MM.1S (cell line): ENCODE results near the gene JSRP1.

Experiments
- DNase-seq: peaks from one replicate; pipeline ENCODE4 v3.0.0-alpha.2; 2015
- H2AFZ ChIP-seq: fragments of 300-600 bp; sonication (generic); 2 replicates; pipeline ENCODE4 v1.6.0; 2016; ENCODE audit warnings: antibody characterized with exemption, low read length
- H3F3A ChIP-seq: fragments of 300-600 bp; sonication (generic); 2 replicates; pipeline ENCODE4 v1.6.1; 2016; ENCODE audit warnings: mild to moderate bottlenecking, antibody characterized with exemption, low read length, moderate library complexity, mixed read lengths; ENCODE audit not compliant: insufficient read depth
- H3K27ac ChIP-seq: fragments of 300-600 bp; sonication (generic); 2 replicates; pipeline ENCODE4 v1.5.1; 2016; ENCODE audit warnings: mild to moderate bottlenecking, low read length
- H3K27me3 ChIP-seq: fragments of 300-600 bp; sonication (generic); replicated peaks from 2 replicates; pipeline ENCODE4 v1.6.0; 2016; ENCODE audit warnings: low read length; ENCODE audit not compliant: insufficient read depth
- H3K36me3 ChIP-seq: fragments of 300-600 bp; sonication (generic); replicated peaks from 2 replicates; pipeline ENCODE4 v1.6.1; 2016; ENCODE audit warnings: mild to moderate bottlenecking, low read length, mixed read lengths; ENCODE audit not compliant: insufficient read depth
- H3K4me1 ChIP-seq: fragments of 300-600 bp; sonication (generic); 2 replicates; pipeline ENCODE4 v1.6.1; 2016; ENCODE audit warnings: low read length, mixed read lengths
- H3K4me2 ChIP-seq: fragments of 300-600 bp; sonication (generic); 2 replicates; pipeline ENCODE4 v1.6.0; 2016; ENCODE audit warnings: low read depth, low read length
- H3K4me3 ChIP-seq: fragments of 300-600 bp; sonication (generic); 2 replicates; pipeline ENCODE4 v1.5.1; 2016; ENCODE audit warnings: low read length, mixed read lengths
- H3K79me2 ChIP-seq: fragments of 300-600 bp; sonication (generic); 2 replicates; pipeline ENCODE4 v1.6.1; 2016; ENCODE audit warnings: mixed run types, low read length, mixed read lengths
- H3K9ac ChIP-seq: fragments of 300-600 bp; sonication (generic); 2 replicates; pipeline ENCODE4 v1.6.1; 2016; ENCODE audit warnings: low read length, mixed read lengths
- H3K9me2 ChIP-seq: fragments of 300-600 bp; sonication (generic); replicated peaks from 2 replicates; pipeline ENCODE4 v1.6.1; 2016; ENCODE audit warnings: mild to moderate bottlenecking, low read length, mixed read lengths; ENCODE audit not compliant: insufficient read depth
- H3K9me3 ChIP-seq: fragments of 300-600 bp; sonication (generic); replicated peaks from 2 replicates; pipeline ENCODE4 v1.6.1; 2016; ENCODE audit warnings: mild to moderate bottlenecking, low read length, mixed read lengths; ENCODE audit not compliant: insufficient read depth
- H4K20me1 ChIP-seq: fragments of 300-600 bp; sonication (generic); 2 replicates; pipeline ENCODE4 v1.6.1; 2016; ENCODE audit warnings: mild to moderate bottlenecking, low read length, moderate library complexity, mixed read lengths; ENCODE audit not compliant: insufficient read depth
- EZH2 ChIP-seq: fragments of 300-600 bp; sonication (generic); optimal IDR thresholded peaks from 2 replicates; pipeline ENCODE3; 2017; ENCODE audit warnings: low read depth, mild to moderate bottlenecking, antibody characterized with exemption, low read length, mixed read lengths
- EZH2phosphoT487 ChIP-seq: fragments of 300-600 bp; sonication (generic); IDR thresholded peaks from 2 replicates; pipeline ENCODE4 v1.6.1; 2018; ENCODE audit warnings: antibody characterized with exemption, low read length
- TF ChIP-seq, protein P1 (sequence below): fragments of 300-600 bp; sonication (generic); IDR thresholded peaks from 2 replicates; pipeline ENCODE4 v1.5.1; 2016; ENCODE audit warnings: antibody characterized with exemption, low read length, mixed read lengths

Gene JSRP1

DNA sequence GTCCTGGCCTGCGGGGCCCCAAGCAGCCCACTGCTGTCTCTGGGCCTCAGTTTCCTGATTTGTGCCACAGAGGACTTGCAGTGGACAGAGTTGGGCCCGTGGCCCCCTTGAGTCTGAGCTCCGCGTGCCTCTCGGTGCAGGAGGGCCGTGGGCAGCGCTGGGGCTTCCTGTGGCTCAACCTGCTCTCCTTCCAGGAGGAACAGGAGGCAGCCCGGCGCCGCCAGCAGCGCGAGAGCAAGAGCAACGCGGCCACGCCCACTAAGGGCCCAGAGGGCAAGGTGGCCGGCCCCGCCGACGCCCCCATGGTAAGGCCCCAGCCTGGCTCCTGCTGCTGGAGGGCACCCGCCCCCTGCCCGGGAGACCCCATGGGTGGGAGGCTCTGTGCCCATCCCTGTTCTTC lies 46.0 kb downstream of the JSRP1 start:
- Histone ChIP-seq H3K9me3 (no peaks in the 10 kb centered on the region), H3K4me1 (no peaks in the 10 kb centered on the region), H3K36me3 (peaks cover 30% of the 10 kb centered on the region; the same call in 1 of the 2 replicates), H3K79me2 (peaks cover 50% of the 10 kb centered on the region), H3K9ac (no peak overlapping the region), H3K4me2 (no peak overlapping the region), H3F3A (no peaks in the 10 kb centered on the region), H4K20me1 (no peaks in the 10 kb centered on the region), H3K9me2 (no peaks in the 10 kb centered on the region), H2AFZ (no peak overlapping the region), H3K4me3 (no peak overlapping the region), H3K27me3 (no peaks in the 10 kb centered on the region), H3K27ac (no peak overlapping the region)
- TF ChIP-seq EZH2phosphoT487: no peak
- no peak for TF ChIP-seq EZH2
- TF ChIP-seq, protein P1, sequence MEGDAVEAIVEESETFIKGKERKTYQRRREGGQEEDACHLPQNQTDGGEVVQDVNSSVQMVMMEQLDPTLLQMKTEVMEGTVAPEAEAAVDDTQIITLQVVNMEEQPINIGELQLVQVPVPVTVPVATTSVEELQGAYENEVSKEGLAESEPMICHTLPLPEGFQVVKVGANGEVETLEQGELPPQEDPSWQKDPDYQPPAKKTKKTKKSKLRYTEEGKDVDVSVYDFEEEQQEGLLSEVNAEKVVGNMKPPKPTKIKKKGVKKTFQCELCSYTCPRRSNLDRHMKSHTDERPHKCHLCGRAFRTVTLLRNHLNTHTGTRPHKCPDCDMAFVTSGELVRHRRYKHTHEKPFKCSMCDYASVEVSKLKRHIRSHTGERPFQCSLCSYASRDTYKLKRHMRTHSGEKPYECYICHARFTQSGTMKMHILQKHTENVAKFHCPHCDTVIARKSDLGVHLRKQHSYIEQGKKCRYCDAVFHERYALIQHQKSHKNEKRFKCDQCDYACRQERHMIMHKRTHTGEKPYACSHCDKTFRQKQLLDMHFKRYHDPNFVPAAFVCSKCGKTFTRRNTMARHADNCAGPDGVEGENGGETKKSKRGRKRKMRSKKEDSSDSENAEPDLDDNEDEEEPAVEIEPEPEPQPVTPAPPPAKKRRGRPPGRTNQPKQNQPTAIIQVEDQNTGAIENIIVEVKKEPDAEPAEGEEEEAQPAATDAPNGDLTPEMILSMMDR: no peak
- DNase-seq: no peak

DNA sequence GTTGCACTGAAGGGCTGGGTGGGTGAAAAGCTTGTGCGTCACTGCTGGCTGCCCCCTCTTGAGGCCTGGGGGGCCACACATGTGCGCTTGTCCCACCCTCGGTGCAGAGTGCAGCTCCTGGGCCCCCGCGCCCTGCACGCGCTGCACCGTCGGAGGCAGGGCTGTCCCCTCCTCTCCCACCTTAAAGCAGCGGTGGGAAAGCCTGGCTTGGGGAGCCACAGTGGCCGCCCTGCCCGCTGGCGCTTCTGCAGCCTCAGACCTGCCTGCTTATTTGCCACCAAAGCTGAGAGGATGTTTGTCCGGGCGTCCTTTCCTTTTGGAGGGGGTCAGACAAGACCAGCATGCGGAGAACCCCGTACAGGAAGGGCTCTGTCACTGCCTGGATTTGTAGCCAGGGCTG lies 46.8 kb downstream of the JSRP1 start:
- DNase-seq: no peak
- no peak overlapping the region for H3K9ac ChIP-seq
- H2AFZ ChIP-seq: no peak overlapping the region
- H3K27me3 ChIP-seq: no peaks in the 10 kb centered on the region
- no peaks in the 10 kb centered on the region for H3F3A ChIP-seq
- no peaks in the 10 kb centered on the region for H3K4me1 ChIP-seq
- peaks cover 22% of the 10 kb centered on the region; the same call in 1 of the 2 replicates for H3K36me3 ChIP-seq
- H3K4me3 ChIP-seq: no peak overlapping the region
- H3K9me2 ChIP-seq: no peaks in the 10 kb centered on the region
- no peaks in the 10 kb centered on the region for H4K20me1 ChIP-seq
- H3K27ac ChIP-seq: no peak overlapping the region
- peaks cover 53% of the 10 kb centered on the region for H3K79me2 ChIP-seq
- no peaks in the 10 kb centered on the region for H3K9me3 ChIP-seq
- TF ChIP-seq, protein P1: no peak
- TF ChIP-seq EZH2phosphoT487: no peak
- TF ChIP-seq EZH2: no peak
- no peak overlapping the region for H3K4me2 ChIP-seq

DNA sequence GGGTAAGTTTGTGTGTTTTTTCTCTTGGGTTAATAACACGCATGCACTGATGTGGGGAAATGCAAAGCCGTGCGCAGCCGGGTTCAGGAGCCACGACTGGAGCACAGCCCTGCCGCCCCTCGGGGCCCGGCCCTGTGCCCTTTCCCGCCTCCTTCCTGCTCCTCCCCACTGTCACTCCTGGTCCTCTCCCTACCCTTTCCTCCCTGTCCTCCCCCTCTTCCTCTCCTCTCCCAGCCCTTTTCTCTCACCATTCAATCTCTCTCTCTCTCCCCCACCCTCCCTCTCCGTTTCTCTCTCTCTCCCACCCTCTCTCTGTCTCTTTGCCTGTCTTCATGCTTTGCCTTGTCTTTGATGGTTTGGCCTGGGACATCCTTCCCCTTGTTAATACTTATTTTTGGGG lies 47.2 kb downstream of the JSRP1 start:
- Histone ChIP-seq H3K4me1 (no peaks in the 10 kb centered on the region), H3K36me3 (peaks cover 18% of the 10 kb centered on the region; the same call in 1 of the 2 replicates), H3K27ac (no peak overlapping the region), H2AFZ (no peak overlapping the region), H3K27me3 (no peaks in the 10 kb centered on the region), H3K4me2 (no peak overlapping the region), H3F3A (no peaks in the 10 kb centered on the region), H3K79me2 (peaks cover 53% of the 10 kb centered on the region), H4K20me1 (no peaks in the 10 kb centered on the region), H3K9me3 (no peaks in the 10 kb centered on the region), H3K9me2 (no peaks in the 10 kb centered on the region), H3K4me3 (no peak overlapping the region), H3K9ac (no peak overlapping the region)
- DNase-seq: no peak
- TF ChIP-seq, protein P1: no peak
- no peak for TF ChIP-seq EZH2
- no peak for TF ChIP-seq EZH2phosphoT487
